ES-I3 (cell line): Measurements from ENCODE around the gene NGF.

Source experiments
- H3K36me3 ChIP-seq: 2 replicates; pipeline ENCODE4 v1.6.1; 2013; ENCODE audit warnings: mild to moderate bottlenecking, low read length, control low read depth, moderate library complexity; ENCODE audit not compliant: insufficient read depth
- H3K4me1 ChIP-seq: 2 replicates; pipeline ENCODE4 v1.6.1; 2013; ENCODE audit warnings: mild to moderate bottlenecking, control low read depth, low read length; ENCODE audit not compliant: insufficient read depth
- H3K9ac ChIP-seq: 2 replicates; pipeline ENCODE4 v1.6.1; 2013; ENCODE audit warnings: low read depth, mild to moderate bottlenecking, low read length, moderate library complexity
- H3K9me3 ChIP-seq: 2 replicates; pipeline ENCODE4 v1.6.1; 2013; ENCODE audit warnings: mild to moderate bottlenecking, low read length, moderate library complexity; ENCODE audit not compliant: control insufficient read depth, insufficient read depth

The NGF gene

GRCh38 chr1:115239426-115239825, 98.6 kb downstream of the NGF start:
- no peak overlapping the region for H3K9ac ChIP-seq
- H3K9me3 ChIP-seq: no peaks in the 10 kb centered on the region
- H3K4me1 ChIP-seq: no peaks in the 10 kb centered on the region
- H3K36me3 ChIP-seq: no peaks in the 10 kb centered on the region

GRCh38 chr1:115239148-115239422, 99.0 kb downstream of the NGF start:
- Histone ChIP-seq H3K4me1 (no peaks in the 10 kb centered on the region), H3K36me3 (no peaks in the 10 kb centered on the region), H3K9ac (no peak overlapping the region), H3K9me3 (no peaks in the 10 kb centered on the region)

- Histone ChIP-seq H3K4me1 (no peaks in the 10 kb centered on the region), H3K9ac (no peak overlapping the region), H3K9me3 (no peaks in the 10 kb centered on the region), H3K36me3 (no peaks in the 10 kb centered on the region)
Measured at GRCh38 chr1:115238336-115239147, 99.5 kb downstream of the NGF start.

GRCh38 chr1:115237507-115237906, 100.5 kb downstream of the NGF start:
- Histone ChIP-seq H3K9ac (no peak overlapping the region), H3K36me3 (no peaks in the 10 kb centered on the region), H3K4me1 (no peaks in the 10 kb centered on the region), H3K9me3 (no peaks in the 10 kb centered on the region)

- H3K4me1 ChIP-seq: no peaks in the 10 kb centered on the region
- H3K9me3 ChIP-seq: no peaks in the 10 kb centered on the region
- H3K9ac ChIP-seq: no peak overlapping the region
- H3K36me3 ChIP-seq: no peaks in the 10 kb centered on the region
Measured at GRCh38 chr1:115237023-115237422, 101.0 kb downstream of the NGF start.
